ENCODE measurements around the gene BICRA. TPM values are rescaled to one million over a fixed set of nuclear protein-coding genes. Genes with fewer than 3 reads are reported as not detected.
"Not testable (repeated sequence)": the region's sequence is repeated elsewhere in the genome, so short reads cannot be mapped to it uniquely, and the experiment has no call there.

BICRA gene
- total and polyA plus RNA-seq, 2 donors (not counting 1 experiment from before 2014, with no cell fraction given) = 14.1 to 34.7 TPM

DNA sequence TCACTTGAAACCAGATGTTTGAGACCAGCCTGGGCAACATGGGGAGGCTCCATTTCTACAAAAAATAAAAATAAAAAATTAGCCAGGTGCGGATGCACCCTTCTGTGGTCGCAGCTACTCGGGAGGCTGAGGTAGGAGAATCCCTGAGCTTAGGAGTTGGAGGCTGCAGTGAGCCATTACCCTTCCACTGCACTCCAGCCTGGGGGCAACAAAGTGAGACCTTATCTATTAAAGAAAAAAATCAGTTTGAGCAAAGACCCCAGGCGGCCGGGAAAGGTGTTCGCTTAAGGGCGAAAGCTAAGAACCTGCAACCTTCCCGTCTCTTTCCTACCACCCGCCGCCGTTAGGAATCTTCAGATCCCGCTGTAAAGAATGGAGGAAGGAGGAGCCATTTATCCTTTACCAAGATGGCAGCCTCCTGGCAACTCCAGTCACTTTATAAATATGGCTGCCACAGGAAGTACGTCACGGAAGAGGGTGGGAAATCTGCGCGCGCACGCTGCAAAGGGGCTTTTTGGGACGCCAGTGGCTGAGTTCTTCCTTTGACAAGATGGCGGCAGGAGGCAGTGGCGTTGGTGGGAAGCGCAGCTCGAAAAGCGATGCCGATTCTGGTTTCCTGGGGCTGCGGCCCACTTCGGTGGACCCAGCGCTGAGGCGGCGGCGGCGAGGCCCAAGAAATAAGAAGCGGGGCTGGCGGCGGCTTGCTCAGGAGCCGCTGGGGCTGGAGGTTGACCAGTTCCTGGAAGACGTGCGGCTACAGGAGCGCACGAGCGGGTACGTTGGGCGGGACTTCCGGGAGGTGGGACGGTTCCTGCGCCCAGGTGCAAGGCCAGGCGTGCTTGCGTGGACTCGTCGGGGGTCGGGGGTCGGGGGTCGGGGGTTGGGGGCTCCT, 136.3 kb downstream of the BICRA start, which contains the start of gene NOP53:
NOP53 (plus strand) TSS at position 537 of the 892 bp plus-strand sequence; CDS start at position 551, 14 bp downstream.
- Mint-ChIP-seq H3K9me3 (ENCODE audit: insufficient read depth) (no peaks in the 10 kb centered on the region), H3K4me1 (peaks cover 42% of the 10 kb centered on the region), H3K27me3 (no peaks in the 10 kb centered on the region), H3K27ac (peak within 1 kb of the TSS; percentile 100), H3K4me3 (peak within 1 kb of the TSS; percentile 100)
- DNase-seq (peak; percentile 98), ATAC-seq (ENCODE audit: low read depth) (peak; percentile 80)
- H2AFZ ChIP-seq (ENCODE audit: insufficient read depth, low read depth, low read length, poor library complexity, severe bottlenecking) = peak within 1 kb of the TSS; percentile 87
- TF ChIP-seq, protein P1, sequence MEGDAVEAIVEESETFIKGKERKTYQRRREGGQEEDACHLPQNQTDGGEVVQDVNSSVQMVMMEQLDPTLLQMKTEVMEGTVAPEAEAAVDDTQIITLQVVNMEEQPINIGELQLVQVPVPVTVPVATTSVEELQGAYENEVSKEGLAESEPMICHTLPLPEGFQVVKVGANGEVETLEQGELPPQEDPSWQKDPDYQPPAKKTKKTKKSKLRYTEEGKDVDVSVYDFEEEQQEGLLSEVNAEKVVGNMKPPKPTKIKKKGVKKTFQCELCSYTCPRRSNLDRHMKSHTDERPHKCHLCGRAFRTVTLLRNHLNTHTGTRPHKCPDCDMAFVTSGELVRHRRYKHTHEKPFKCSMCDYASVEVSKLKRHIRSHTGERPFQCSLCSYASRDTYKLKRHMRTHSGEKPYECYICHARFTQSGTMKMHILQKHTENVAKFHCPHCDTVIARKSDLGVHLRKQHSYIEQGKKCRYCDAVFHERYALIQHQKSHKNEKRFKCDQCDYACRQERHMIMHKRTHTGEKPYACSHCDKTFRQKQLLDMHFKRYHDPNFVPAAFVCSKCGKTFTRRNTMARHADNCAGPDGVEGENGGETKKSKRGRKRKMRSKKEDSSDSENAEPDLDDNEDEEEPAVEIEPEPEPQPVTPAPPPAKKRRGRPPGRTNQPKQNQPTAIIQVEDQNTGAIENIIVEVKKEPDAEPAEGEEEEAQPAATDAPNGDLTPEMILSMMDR (IDR thresholded peaks at IDR 0.05) = no peak
- no peak for TF ChIP-seq EZH2 (IDR thresholded peaks at IDR 0.05; ENCODE audit: borderline replicate concordance, insufficient read depth, low read depth, low read length, poor library complexity, severe bottlenecking)
- ChIA-PET POLR2A (interaction anchor here (0.7 to 1.1 kb wide), 2 partner anchors 33 to 471 kb away, joined by 3 to 7 read pairs; partner anchors contain the start of genes INAFM1 and SELENOW), CTCF (interaction anchor here (0.7 to 3.2 kb wide), 6 partner anchors 21 to 310 kb away, joined by 3 to 17 read pairs (median 4); partner anchors contain the start of gene NAPA)
- peak within 1 kb of the TSS; percentile 96 for H3K4me2 ChIP-seq (replicated peaks; ENCODE audit: low read depth, low read length, poor library complexity, severe bottlenecking)
- H3K36me3 ChIP-seq (replicated peaks in 1 of 2; ENCODE audit: control extremely low read depth in 1 of 2, control insufficient read depth in 1 of 2, extremely low read depth in 1 of 2, insufficient read depth in 2 of 2, low read length in 1 of 2) = peaks cover 0 to 32% of the 10 kb centered on the region in 2 experiments
- peaks cover 38% of the 10 kb centered on the region for H3K79me2 ChIP-seq (ENCODE audit: control insufficient read depth, insufficient read depth, low read length)
- peaks cover 39% of the 10 kb centered on the region for H4K20me1 ChIP-seq (ENCODE audit: control insufficient read depth, insufficient read depth, low read length, poor library complexity, severe bottlenecking)
- H3K4me3 ChIP-seq (ENCODE audit: control extremely low read depth in 1 of 5, extremely low read depth in 1 of 5, insufficient read depth in 1 of 5, low read depth in 2 of 5, low read length in 4 of 5) = peak within 1 kb of the TSS; percentile 51 to 97 (median 85)
- intact Hi-C loops (cut with micrococcal nuclease) = loop anchor here (1.0 to 2.0 kb wide), 2 partner anchors 33 to 136 kb away; partner anchors contain the start of genes BICRA and SELENOW
- H3K27ac ChIP-seq (ENCODE audit: low read length in 2 of 2) = peak within 1 kb of the TSS; percentile 93 to 99
- H3K4me1 ChIP-seq (ENCODE audit: control insufficient read depth in 2 of 2, insufficient read depth in 2 of 2, low read length in 2 of 2) = peaks cover 31 to 59% of the 10 kb centered on the region in 2 donors
- WGBS (ENCODE audit: insufficient coverage) = 5% methylated on average over 34 of the region's 53 CpGs
- no peaks in the 10 kb centered on the region for H3K27me3 ChIP-seq (replicated peaks in 1 of 4; ENCODE audit: control extremely low read depth in 1 of 4, control insufficient read depth in 3 of 4, insufficient read depth in 4 of 4, low read length in 3 of 4)
- H3K9ac ChIP-seq (ENCODE audit: low read length) = peak within 1 kb of the TSS; percentile 99
- no peaks in the 10 kb centered on the region for H3K9me3 ChIP-seq (ENCODE audit: control extremely low read depth in 1 of 3, control insufficient read depth in 2 of 3, insufficient read depth in 1 of 3, low read length in 2 of 3)

DNA sequence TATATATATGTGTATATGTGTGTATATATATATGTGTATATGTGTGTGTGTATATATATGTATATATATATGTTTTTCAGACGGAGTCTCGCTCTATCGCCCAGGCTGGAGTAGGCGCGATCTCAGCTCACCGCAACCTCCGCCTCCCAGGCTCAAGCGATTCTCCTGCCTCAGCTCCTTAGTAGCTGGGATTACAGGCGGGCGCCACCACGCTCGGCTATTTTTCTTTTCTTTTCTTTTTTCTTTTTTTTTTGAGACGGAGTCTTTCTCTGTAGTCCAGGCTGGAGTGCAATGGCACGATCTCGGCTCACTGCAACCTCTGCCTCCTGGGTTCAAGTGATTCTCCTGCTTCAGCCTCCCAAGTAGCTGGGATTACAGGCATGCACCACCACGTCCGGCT, 137.2 kb downstream of the BICRA start:
- H3K79me2 ChIP-seq (ENCODE audit: control insufficient read depth, insufficient read depth, low read length) = peaks cover 40% of the 10 kb centered on the region
- intact Hi-C loops (cut with micrococcal nuclease); H3K27me3 ChIP-seq (replicated peaks in 1 of 4; ENCODE audit: control extremely low read depth in 1 of 4, control insufficient read depth in 3 of 4, insufficient read depth in 4 of 4, low read length in 3 of 4); H2AFZ ChIP-seq (ENCODE audit: insufficient read depth, low read depth, low read length, poor library complexity, severe bottlenecking); H3K9me3 ChIP-seq (ENCODE audit: control extremely low read depth in 1 of 3, control insufficient read depth in 2 of 3, insufficient read depth in 1 of 3, low read length in 2 of 3); H3K27me3 Mint-ChIP-seq; DNase-seq; H3K9me3 Mint-ChIP-seq (ENCODE audit: insufficient read depth); ATAC-seq (ENCODE audit: low read depth); H3K27ac ChIP-seq (ENCODE audit: low read length in 2 of 2): not testable (repeated sequence)
- POLR2A ChIA-PET = interaction anchor here (0.6 kb wide), 1 partner anchor 60 kb away, joined by 3 read pairs; no protein-coding TSS in a partner anchor
- CTCF ChIA-PET = interaction anchor here (1.2 to 3.2 kb wide), 4 partner anchors 22 to 311 kb away, joined by 3 to 17 read pairs (median 4); no protein-coding TSS in a partner anchor
- peak overlapping the region; percentile 99 for H3K9ac ChIP-seq (ENCODE audit: low read length)
- H3K4me3 ChIP-seq (ENCODE audit: control extremely low read depth in 1 of 5, extremely low read depth in 1 of 5, insufficient read depth in 1 of 5, low read depth in 2 of 5, low read length in 4 of 5) = peak overlapping the region; percentile 51 to 97 (median 85)
- H3K27ac Mint-ChIP-seq = peak overlapping the region; percentile 100
- peaks cover 48% of the 10 kb centered on the region for H4K20me1 ChIP-seq (ENCODE audit: control insufficient read depth, insufficient read depth, low read length, poor library complexity, severe bottlenecking)
- peak overlapping the region; percentile 83 for H3K4me2 ChIP-seq (replicated peaks; ENCODE audit: low read depth, low read length, poor library complexity, severe bottlenecking)
- H3K4me1 Mint-ChIP-seq = peaks cover 42% of the 10 kb centered on the region
- H3K36me3 ChIP-seq (replicated peaks in 1 of 2; ENCODE audit: control extremely low read depth in 1 of 2, control insufficient read depth in 1 of 2, extremely low read depth in 1 of 2, insufficient read depth in 2 of 2, low read length in 1 of 2) = peaks cover 0 to 41% of the 10 kb centered on the region in 2 experiments
- WGBS (ENCODE audit: insufficient coverage) = 81% methylated on average over 14 of the region's 17 CpGs
- H3K4me1 ChIP-seq (ENCODE audit: control insufficient read depth in 2 of 2, insufficient read depth in 2 of 2, low read length in 2 of 2) = peaks cover 31 to 59% of the 10 kb centered on the region in 2 donors
- H3K4me3 Mint-ChIP-seq = peak overlapping the region; percentile 100
